GM12891 (cell line): ENCODE results near the gene UNC45A.

ENCODE experiments used
- DNase-seq: peaks from one replicate; pipeline ENCODE4 v3.0.0; 2011; ENCODE audit warnings: low spot score; ENCODE audit not compliant: insufficient read length
- FAIRE-seq: peaks from 2 replicates; lab custom pipeline; 2011; peaks lifted over from hg19 to GRCh38; lab: Jason Lieb, UNC
- PAX5 ChIP-seq: IDR thresholded peaks from 2 replicates; pipeline ENCODE4 v1.6.1; 2011; ENCODE audit warnings: low read length, moderate library complexity, mild to moderate bottlenecking; ENCODE audit not compliant: insufficient read depth, severe bottlenecking
- POLR2A ChIP-seq: IDR thresholded peaks from 2 replicates; pipeline ENCODE4 v1.6.1; 2011; ENCODE audit warnings: low read depth, low read length, control low read depth
- POLR2AphosphoS5 ChIP-seq: IDR thresholded peaks from 2 replicates; pipeline ENCODE4 v1.6.1; 2011; ENCODE audit warnings: low read depth, low read length, control low read depth
- POU2F2 ChIP-seq: IDR thresholded peaks from 2 replicates; pipeline ENCODE4 v1.6.1; 2011; ENCODE audit warnings: low read depth, mild to moderate bottlenecking, control low read depth, low read length, moderate library complexity
- SPI1 ChIP-seq: IDR thresholded peaks from 2 replicates; pipeline ENCODE4 v1.6.1; 2011; ENCODE audit warnings: low read depth, low read length, control low read depth
- TAF1 ChIP-seq: IDR thresholded peaks from 2 replicates; pipeline ENCODE4 v1.6.1; 2011; ENCODE audit warnings: low read depth, low read length, control low read depth

The UNC45A gene

DNA sequence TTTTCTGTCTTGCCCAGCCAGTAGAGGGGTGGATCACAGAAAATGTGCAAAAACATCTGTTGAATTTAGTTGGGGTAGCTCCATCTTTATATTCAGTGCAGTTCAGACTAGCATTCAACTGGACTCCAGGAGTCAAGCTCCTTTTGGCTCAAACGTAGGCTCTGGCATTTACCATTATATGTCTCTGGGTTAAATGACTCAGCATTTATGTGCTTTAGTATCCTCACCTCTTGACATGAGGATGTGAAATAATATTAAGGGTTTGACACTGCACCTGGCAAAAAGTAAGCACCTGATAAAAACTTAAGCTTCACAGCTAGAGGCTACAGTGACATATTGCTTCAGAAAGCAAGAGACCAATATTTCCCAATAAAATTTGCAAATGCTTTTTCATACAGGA lies 44.5 kb downstream of the UNC45A start:
- TF ChIP-seq SPI1 (no peak), PAX5 (no peak), POLR2AphosphoS5 (no peak), POLR2A (no peak), POU2F2 (no peak), TAF1 (no peak)
- DNase-seq (no peak), FAIRE-seq (no peak)

DNA sequence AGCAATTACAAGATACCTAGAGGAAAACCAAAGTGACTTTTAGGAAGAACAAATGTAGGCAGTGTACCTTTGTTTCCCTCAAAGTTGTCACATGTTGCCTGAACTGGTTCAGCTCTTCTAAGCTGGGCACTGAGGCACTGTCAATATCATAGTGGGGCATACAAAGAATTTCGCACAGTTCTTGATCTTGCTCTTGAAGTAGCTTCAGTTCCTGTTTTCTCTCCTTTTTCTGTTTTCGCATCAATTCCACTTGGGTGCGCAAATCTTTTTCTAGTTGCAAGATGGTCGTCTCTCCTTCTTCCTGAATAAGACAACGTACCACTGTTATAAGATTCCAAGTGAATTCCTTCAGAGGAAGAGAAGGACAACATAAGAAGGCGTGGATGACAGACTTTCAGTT lies 46.6 kb downstream of the UNC45A start:
- DNase-seq (no peak), FAIRE-seq (peak; percentile 77)
- TF ChIP-seq POLR2AphosphoS5: no peak
- no peak for TF ChIP-seq POLR2A
- peak; percentile 99 for TF ChIP-seq SPI1
- no peak for TF ChIP-seq TAF1
- no peak for TF ChIP-seq PAX5
- no peak for TF ChIP-seq POU2F2

DNA sequence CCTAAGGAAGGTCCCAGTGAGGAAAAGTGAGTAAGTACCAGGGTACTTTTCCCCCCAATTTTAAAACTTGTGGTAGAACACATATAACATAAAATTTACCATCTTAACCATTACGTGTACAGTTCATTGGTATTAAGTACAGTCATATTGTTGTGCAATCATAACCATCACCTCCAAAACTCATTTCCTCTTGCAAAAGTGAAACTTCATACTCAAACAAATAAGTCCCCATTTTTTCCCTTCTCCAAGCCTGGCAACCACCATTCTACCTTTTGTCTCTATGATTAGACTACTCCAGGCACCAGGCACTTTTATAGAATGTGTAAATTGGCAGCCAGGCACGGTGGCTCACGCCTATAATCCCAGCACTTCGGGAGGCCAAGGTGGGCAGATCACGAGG lies 47.0 kb downstream of the UNC45A start:
- peak; percentile 13 for FAIRE-seq
- DNase-seq: no peak
- TF ChIP-seq SPI1: peak; percentile 42
- TF ChIP-seq POLR2AphosphoS5: no peak

DNA sequence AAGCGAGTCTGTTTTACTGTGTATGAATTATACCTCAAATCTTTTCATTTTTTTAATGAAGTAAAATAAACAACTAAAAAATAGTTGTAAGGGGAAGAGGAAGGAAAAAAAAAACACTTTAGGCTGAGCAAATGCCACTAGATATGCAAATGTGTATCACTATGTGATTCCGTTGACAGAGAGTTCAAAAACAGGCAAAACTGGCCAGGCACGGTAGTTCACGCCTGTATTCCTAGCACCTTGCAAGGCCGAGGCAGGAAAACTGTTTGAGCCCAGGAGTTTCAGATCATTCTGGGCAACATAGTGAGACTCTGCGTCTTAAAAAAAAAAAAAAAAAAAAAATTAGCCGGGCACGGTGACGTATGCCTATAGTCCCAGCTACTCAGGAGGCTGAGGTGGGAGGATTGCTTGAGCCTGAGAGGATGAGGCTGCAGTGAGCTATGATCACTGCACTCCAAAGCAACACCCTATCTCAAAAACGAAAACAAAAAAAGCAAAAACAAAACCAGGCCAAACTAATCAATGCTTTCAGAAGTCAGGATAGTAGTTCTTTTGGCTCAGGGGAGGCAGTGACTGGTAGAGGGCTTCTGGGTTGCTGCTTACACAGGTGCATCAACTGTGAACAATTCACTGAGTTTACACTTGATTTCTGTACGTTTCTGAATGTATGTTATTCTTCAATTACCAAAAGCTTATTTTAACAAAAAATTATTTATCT lies 51.9 kb downstream of the UNC45A start:
- no peak for FAIRE-seq
- no peak for TF ChIP-seq POU2F2
- no peak for TF ChIP-seq POLR2A
- TF ChIP-seq TAF1: no peak
- no peak for TF ChIP-seq SPI1
- TF ChIP-seq POLR2AphosphoS5: no peak
- TF ChIP-seq PAX5: no peak
- no peak for DNase-seq

DNA sequence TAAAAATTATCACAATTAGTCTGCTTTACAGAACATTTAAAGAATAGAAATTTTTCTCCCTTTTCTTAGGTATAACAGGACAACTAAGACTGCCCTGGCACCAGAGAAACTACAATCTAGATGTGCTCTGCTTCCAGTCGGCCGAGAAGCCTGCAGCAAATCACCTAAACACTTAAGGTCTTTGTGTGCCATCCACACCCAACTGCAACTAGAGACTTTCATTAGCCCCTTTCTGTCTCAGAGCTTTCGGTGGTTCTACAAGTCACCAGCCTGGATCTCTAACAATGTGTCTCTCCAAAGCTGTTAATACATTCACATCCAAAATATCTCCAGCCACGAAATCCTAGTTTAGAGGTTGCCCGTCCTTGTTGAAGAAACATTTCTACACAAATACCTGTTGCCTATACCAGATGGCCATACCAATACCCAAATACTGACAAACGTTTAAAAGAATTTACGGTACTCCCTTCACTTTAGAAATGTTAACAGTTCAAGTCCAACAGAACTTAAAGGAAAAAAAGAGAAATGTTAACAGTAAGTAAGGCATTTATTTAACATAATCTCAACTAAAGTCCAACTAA lies 52.6 kb downstream of the UNC45A start:
- DNase-seq (no peak), FAIRE-seq (peak; percentile 9)
- TF ChIP-seq POLR2A (no peak), TAF1 (no peak), POU2F2 (no peak), SPI1 (no peak), POLR2AphosphoS5 (no peak), PAX5 (no peak)

DNA sequence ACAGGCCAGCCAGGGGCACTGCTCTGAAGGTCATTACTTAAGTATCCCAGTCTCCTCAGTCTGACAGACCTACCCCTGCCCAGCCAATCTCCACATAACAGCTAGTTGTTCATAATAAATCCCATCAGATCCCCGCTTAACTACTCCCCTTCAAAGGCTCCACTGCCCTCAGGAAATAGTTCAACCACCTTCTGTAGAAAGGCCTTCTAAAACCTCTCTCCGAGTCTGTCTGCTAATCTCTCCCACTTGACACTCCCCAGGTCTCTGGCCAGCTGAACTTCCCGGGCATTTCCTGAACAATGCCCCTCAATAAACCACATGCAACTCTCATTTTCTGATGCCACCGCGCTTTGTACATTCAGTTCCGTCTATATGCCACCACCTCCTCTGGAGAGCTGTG lies 53.2 kb downstream of the UNC45A start:
- FAIRE-seq (no peak), DNase-seq (no peak)
- TF ChIP-seq POLR2AphosphoS5 (no peak), SPI1 (no peak), TAF1 (no peak), PAX5 (no peak), POU2F2 (no peak), POLR2A (no peak)

DNA sequence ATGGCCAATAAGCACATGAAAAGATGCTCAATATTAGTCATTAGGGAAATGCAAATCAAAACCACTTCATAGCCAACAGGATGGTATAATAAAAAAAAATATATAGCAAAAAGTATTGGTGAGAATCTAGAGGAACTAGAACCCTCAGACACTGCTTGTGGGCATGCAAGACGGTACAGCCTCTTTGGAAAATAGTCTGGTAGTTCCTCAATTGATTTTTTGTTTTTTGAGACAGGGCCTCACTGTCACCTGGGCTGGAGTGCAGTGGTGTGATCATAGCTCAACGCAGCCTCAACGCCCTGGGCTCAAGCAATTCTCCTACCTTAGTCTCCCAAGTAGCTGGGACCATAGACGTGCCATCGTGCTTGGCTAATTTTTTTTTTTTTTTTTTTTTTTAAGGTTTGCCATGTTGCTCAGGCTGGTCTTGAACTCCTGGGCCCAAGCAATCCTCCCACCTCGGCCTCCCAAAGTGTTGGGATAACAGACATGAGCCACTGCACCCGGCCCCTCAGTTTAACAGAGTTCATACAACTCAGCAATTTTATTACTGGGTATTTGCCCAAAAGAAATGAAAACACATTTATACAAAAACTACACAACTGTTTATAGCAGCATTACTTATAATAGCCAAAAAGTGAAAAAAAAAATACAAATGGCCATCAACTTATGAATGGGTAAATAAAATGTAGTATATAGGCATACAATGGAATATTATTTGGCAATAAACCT lies 54.1 kb downstream of the UNC45A start:
- FAIRE-seq (no peak), DNase-seq (no peak)
- TF ChIP-seq PAX5 (no peak), POU2F2 (no peak), POLR2A (no peak)

DNA sequence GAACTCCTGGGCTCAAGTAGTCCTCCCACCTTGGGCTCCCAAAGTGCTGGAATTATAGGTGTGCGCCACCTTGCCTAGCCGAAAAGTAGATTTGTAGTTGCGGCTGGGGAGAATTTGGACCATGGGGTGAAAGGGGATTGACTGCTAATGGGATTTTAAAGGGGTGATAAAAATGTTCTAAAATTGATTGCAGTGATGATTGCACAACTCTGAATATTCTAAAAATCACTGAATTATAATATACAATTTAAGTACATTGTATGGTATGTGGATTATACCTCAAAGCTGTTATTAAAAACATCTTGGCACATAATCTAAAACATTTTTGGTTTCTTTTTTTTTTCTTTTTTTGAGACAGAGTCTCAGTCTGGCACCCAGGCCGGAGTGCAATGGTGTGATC lies 55.4 kb downstream of the UNC45A start:
- no peak for TF ChIP-seq POU2F2
- FAIRE-seq: no peak
- DNase-seq: no peak

DNA sequence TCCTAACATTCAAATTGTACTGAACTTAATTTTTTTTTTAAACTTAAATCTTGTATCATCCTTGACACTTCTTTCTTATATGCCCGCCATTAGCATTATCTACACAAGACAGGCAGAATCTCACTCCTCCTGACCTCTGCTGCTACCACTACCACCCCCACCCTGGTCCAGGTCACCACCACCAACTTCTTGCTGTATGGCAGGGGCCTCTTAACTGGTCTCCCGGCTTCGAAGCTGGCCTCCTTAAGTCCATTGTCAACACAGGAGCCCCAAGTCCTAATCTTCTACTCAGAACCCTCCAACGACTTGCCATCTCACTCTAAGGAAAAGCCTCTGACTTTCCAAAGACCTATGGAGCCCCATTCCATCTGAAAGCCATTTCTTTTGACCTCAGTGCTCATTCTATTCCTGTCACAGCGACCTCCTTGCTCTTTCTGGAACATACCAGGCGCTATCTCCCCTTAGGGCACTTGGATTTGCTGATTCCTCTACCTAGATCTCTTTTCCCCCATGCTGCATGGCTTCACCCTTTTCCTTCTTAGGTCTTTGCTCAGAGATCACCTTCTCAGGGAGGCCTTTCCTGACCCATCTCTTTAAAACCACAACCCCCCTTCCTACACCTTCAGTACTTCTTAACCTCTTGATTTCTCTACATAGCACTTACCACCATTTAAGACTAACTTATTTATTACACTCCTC lies 56.7 kb downstream of the UNC45A start:
- TF ChIP-seq SPI1 (no peak), TAF1 (no peak), POLR2A (no peak), PAX5 (no peak), POLR2AphosphoS5 (no peak), POU2F2 (no peak)
- FAIRE-seq (no peak), DNase-seq (no peak)

DNA sequence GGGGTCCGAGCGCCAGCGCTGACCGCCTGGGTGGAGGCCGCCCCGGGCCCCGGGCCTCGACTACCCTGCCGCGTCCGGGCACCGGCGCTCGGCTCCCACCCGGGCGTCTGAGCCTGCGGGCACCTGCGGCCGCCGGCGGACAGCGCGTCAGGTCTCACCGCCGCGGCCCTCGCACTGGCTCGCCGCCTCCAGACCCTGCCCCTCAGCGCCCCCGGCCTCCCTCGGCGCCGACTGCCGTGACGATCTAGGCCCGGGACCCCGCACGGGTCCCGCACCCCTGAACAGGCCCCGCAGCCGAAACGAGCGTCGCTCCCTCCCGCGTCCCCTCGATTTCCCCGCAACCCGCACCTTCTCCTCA lies 59.0 kb downstream of the UNC45A start:
- TF ChIP-seq POLR2AphosphoS5 (no peak), POU2F2 (no peak), TAF1 (no peak), SPI1 (no peak), POLR2A (no peak), PAX5 (no peak)
- FAIRE-seq (no peak), DNase-seq (no peak)
